Prostate gland (tissue), 2 donors: ENCODE measurements around the gene ABCC8. TPM values are rescaled to one million over a fixed set of nuclear protein-coding genes. Genes with fewer than 3 reads are reported as not detected.

Source experiments
- DNase-seq: peaks from one replicate; pipeline ENCODE4 v3.0.0-alpha.2; 2019; ENCODE audit warnings: low spot score
- H3K27ac ChIP-seq, 2 donors: fragments of 200-600 bp; sonication (generic); 2 replicates each; pipeline ENCODE4 v1.5.1; 2017 to 2019
- H3K27me3 ChIP-seq: fragments of 200-600 bp; sonication (generic); replicated peaks from 2 replicates; pipeline ENCODE4 v1.5.1; 2019; ENCODE audit not compliant: insufficient read depth
- H3K36me3 ChIP-seq, 2 donors: fragments of 200-600 bp; sonication (generic); 1 replicate in 1 of 2; 2 replicates in 1 of 2; pipeline versions ENCODE4 v1.5.1 to v1.8.1; 2017 to 2019
- H3K4me1 ChIP-seq: fragments of 200-600 bp; sonication (generic); replicated peaks from 2 replicates; pipeline ENCODE4 v1.5.1; 2019
- H3K4me3 ChIP-seq, 2 donors: fragments of 200-600 bp; sonication (generic); 2 replicates each; pipeline ENCODE4 v1.5.1; 2017 to 2019
- H3K9me3 ChIP-seq: fragments of 200-600 bp; sonication (generic); 2 replicates; pipeline ENCODE4 v1.5.1; 2017
- POLR2A ChIP-seq: fragments of 450-650 bp; IDR thresholded peaks from one replicate; pipeline ENCODE4 v1.6.1; 2016; ENCODE audit warnings: antibody characterized with exemption, mild to moderate bottlenecking
- POLR2AphosphoS5 ChIP-seq: sonication (generic); formaldehyde crosslinking; IDR thresholded peaks from one replicate; pipeline ENCODE4 v1.6.1; 2017; ENCODE audit warnings: antibody characterized with exemption
- WGBS: methylation state at CpG from one replicate; pipeline ENCODE4 v1.1.5; 2018; 5-methylcytosine and 5-hydroxymethylcytosine counted together
- intact Hi-C: fragments of 100-400 bp; cut with DNase I; formaldehyde crosslinking; loops from one replicate; pipeline ENCODE4 v1.14.2; 2022
- total RNA-seq, 2 donors: library from RNA; depleted of rRNA; stranded (reverse); fragments of >200 nt; gene quantifications; one replicate each; pipeline ENCODE4 v1.1.0, GENCODE V29; 2016
- TF ChIP-seq, protein P1 (sequence below), 4 experiments: fragments of 200-600 bp in 2 of 4; fragments of 450-650 bp in 2 of 4; sonication (generic) in 2 of 4; IDR thresholded peaks; 1 replicate in 3 of 4; 2 replicates in 1 of 4; pipeline ENCODE4 v1.5.1; 2016 to 2019; ENCODE audit warnings: antibody characterized with exemption in 4 of 4, mild to moderate bottlenecking in 2 of 4, moderate library complexity in 2 of 4

The ABCC8 gene
- total RNA-seq, 2 donors from 2014 or later, result 5.7 to 10.2 TPM

DNA sequence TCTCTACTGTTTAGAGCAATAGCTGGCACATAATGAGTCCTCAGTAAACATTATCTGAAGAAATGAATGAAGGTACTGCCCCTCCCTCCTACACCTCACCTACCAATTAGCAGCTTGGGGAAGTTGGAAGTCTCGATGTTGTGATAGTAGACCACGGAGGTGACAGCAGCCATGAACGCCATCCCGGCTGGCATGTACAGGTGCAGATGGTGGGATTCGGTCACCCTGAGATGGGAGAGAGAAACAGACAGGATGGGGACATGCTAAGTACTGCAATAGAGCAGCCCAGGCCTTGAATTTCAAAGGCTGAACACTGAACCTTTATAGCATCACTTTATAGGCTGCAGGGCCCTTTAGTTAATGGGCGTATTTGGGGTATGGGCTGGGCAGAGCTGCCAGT lies 6.6 kb downstream of the ABCC8 start:
- no peaks in the 10 kb centered on the region for H3K36me3 ChIP-seq
- H3K27me3 ChIP-seq, result no peaks in the 10 kb centered on the region
- intact Hi-C loops, result no loop called here
- TF ChIP-seq, protein P1, sequence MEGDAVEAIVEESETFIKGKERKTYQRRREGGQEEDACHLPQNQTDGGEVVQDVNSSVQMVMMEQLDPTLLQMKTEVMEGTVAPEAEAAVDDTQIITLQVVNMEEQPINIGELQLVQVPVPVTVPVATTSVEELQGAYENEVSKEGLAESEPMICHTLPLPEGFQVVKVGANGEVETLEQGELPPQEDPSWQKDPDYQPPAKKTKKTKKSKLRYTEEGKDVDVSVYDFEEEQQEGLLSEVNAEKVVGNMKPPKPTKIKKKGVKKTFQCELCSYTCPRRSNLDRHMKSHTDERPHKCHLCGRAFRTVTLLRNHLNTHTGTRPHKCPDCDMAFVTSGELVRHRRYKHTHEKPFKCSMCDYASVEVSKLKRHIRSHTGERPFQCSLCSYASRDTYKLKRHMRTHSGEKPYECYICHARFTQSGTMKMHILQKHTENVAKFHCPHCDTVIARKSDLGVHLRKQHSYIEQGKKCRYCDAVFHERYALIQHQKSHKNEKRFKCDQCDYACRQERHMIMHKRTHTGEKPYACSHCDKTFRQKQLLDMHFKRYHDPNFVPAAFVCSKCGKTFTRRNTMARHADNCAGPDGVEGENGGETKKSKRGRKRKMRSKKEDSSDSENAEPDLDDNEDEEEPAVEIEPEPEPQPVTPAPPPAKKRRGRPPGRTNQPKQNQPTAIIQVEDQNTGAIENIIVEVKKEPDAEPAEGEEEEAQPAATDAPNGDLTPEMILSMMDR (IDR thresholded peaks at IDR 0.05), result no peak
- TF ChIP-seq POLR2AphosphoS5 (no peak), POLR2A (no peak)
- WGBS, result 97% methylated on average over 6 of the region's 6 CpGs
- H3K9me3 ChIP-seq, result no peaks in the 10 kb centered on the region
- H3K27ac ChIP-seq, result no peak overlapping the region
- DNase-seq, result no peak
- H3K4me3 ChIP-seq, result no peak overlapping the region
- H3K4me1 ChIP-seq, result no peaks in the 10 kb centered on the region

DNA sequence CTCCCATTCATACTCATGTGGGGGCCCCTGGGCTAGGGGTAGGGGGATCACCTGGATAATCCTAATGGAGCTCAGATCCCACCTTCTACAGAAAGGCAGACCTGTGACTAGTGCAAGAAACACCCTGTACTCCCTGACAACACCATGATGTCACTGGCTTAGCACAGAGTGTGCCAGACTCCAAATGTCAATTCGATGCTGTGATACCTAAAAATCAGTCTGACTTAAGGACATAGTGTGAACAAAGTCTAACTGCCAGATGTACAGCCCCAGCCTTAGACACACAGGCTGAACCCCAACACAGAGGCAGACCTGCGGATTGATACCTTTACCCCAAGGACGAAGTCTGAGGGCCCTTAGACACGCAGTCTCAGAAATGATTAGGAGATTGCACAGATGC lies 8.5 kb downstream of the ABCC8 start:
- no peak for DNase-seq
- H3K27me3 ChIP-seq, result no peaks in the 10 kb centered on the region
- no peaks in the 10 kb centered on the region for H3K9me3 ChIP-seq
- no peak overlapping the region for H3K27ac ChIP-seq
- H3K4me3 ChIP-seq, result no peak overlapping the region
- H3K4me1 ChIP-seq, result no peaks in the 10 kb centered on the region
- TF ChIP-seq POLR2AphosphoS5, result no peak
- 85% methylated on average over 4 of the region's 4 CpGs for WGBS
- intact Hi-C loops, result no loop called here
- no peaks in the 10 kb centered on the region for H3K36me3 ChIP-seq

DNA sequence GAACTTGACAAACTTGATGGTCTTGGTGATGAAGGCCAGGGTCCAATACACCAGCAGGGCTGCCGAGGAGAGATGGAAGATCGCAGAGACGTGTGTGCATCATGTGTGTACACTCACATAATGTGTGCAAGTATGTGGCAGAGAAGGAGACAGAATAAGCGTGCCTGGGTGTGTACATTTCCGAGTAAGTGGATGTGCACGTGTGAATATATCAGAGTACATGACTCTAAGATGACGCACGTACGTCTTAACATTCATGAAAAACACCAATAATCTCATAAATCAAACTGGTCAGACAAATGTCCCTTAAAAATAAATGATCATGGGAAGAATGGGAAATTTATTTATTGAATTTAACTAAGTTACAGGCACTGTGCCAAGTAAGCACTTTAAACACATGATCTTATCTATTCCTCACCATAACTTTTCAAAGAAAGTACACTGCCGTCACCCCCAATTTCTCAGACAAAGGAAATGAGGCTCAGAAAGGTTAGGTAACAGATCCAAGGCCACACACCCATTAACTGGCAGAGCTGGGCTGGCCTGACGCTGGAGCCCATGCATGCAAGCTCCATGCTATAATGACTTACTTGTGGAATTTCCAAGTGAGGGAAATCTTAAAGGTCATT lies 13.0 kb downstream of the ABCC8 start:
- Histone ChIP-seq H3K9me3 (no peaks in the 10 kb centered on the region), H3K4me3 (no peak overlapping the region), H3K27ac (no peak overlapping the region), H3K36me3 (no peaks in the 10 kb centered on the region), H3K4me1 (no peaks in the 10 kb centered on the region), H3K27me3 (no peaks in the 10 kb centered on the region)
- DNase-seq, result no peak
- no peak for TF ChIP-seq POLR2A
- TF ChIP-seq POLR2AphosphoS5, result no peak
- TF ChIP-seq, protein P1 (IDR thresholded peaks at IDR 0.05), result no peak
- intact Hi-C loops, result no loop called here
- WGBS, result 26% methylated on average over 11 of the region's 11 CpGs

DNA sequence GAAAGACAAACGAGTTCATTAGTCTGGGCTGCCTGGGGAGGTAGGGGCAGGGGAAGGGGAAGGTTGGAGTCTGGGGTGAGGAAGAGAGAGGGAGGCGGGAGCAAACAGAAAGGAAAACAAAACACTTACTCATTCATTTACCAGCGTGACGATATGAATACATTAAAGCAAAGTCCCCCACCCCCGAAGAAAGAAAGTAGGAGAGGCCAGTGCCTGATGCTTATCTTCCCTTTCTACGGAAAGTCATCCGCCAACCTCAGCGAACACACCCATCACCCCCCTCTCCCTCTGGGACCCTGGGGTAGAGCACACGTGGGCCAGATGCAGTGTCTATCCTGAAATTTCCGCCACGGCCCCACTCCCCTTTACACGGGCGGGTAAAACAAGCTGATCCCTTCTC lies 13.7 kb downstream of the ABCC8 start:
- H3K27ac ChIP-seq, result no peak overlapping the region
- intact Hi-C loops, result no loop called here
- DNase-seq, result no peak

DNA sequence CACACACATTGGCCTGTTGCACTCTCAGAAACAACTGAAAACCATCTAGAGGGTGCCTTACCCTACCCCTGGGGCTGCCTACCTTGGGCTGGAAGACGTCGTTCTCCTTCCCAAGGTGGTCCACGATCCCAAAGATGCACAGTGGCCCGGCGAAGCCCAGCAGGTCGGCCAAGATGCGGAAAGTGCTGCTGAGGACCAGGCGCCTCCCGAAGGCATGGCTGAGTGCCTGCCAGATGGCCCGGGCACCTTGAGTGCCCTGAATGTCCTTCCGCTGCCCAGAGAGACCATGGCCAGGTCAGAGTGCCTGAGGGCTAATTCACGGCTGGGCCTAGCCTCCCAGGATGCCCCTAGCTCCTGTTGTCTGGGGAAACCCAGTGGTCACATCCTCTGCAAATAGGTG lies 16.2 kb downstream of the ABCC8 start:
- WGBS, result 92% methylated on average over 12 of the region's 12 CpGs

More for the DNA sequence above, 13.7 kb downstream of the ABCC8 start:
- TF ChIP-seq POLR2AphosphoS5, result no peak
- TF ChIP-seq, protein P1 (IDR thresholded peaks at IDR 0.05), result no peak
- Histone ChIP-seq H3K4me1 (no peaks in the 10 kb centered on the region), H3K27me3 (no peaks in the 10 kb centered on the region), H3K9me3 (no peaks in the 10 kb centered on the region), H3K36me3 (no peaks in the 10 kb centered on the region), H3K4me3 (no peak overlapping the region)
- WGBS, result 43% methylated on average over 13 of the region's 13 CpGs

More for the DNA sequence above, 16.2 kb downstream of the ABCC8 start:
- Histone ChIP-seq H3K4me1 (no peaks in the 10 kb centered on the region), H3K4me3 (no peak overlapping the region), H3K27ac (no peak overlapping the region), H3K27me3 (no peaks in the 10 kb centered on the region), H3K36me3 (no peaks in the 10 kb centered on the region), H3K9me3 (no peaks in the 10 kb centered on the region)
- intact Hi-C loops, result no loop called here
- TF ChIP-seq, protein P1 (IDR thresholded peaks at IDR 0.05), result no peak
- TF ChIP-seq POLR2AphosphoS5 (no peak), POLR2A (no peak)
- DNase-seq, result no peak
